CD8-positive, alpha-beta memory T cell (primary cell): ENCODE data around the gene C1orf35. TPM values are rescaled to one million over a fixed set of nuclear protein-coding genes. Genes with fewer than 3 reads are reported as not detected.

Experiments
- CTCF ChIA-PET: fragments of 350-600 bp; sonication (Branson Sonifier 250); formaldehyde crosslinking; loops from one replicate; lab custom pipeline; 2021; ENCODE audit warnings: antibody characterized with exemption; lab: Charles Lee
- POLR2A ChIA-PET: fragments of 350-600 bp; sonication (Branson Sonifier 250); formaldehyde crosslinking; loops from one replicate; lab custom pipeline; 2021; ENCODE audit warnings: antibody characterized with exemption; lab: Charles Lee
- DNase-seq, 5 donors: peaks; one replicate each; pipeline versions ENCODE4 v3.0.0 to v3.0.0-alpha.2; 2020 to 2022; ENCODE audit warnings: mixed read lengths in 1 of 5
- H3K27ac ChIP-seq: one replicate; pipeline ENCODE4 v1.7.0; 2013; ENCODE audit warnings: low read depth, mild to moderate bottlenecking, low read length, moderate library complexity
- H3K27me3 ChIP-seq: 2 replicates; pipeline ENCODE4 v1.7.0; 2013; ENCODE audit warnings: low read length, mild to moderate bottlenecking; ENCODE audit not compliant: insufficient read depth, poor library complexity, severe bottlenecking
- H3K36me3 ChIP-seq: 2 replicates; pipeline ENCODE4 v1.7.0; 2013; ENCODE audit warnings: mild to moderate bottlenecking, low read length, moderate library complexity; ENCODE audit not compliant: insufficient read depth
- H3K4me1 ChIP-seq: 2 replicates; pipeline ENCODE4 v1.7.0; 2013; ENCODE audit warnings: mild to moderate bottlenecking, low read length, moderate library complexity; ENCODE audit not compliant: insufficient read depth
- H3K4me3 ChIP-seq: 2 replicates; pipeline ENCODE4 v1.7.0; 2013; ENCODE audit warnings: mild to moderate bottlenecking, low read length
- H3K9me3 ChIP-seq: 2 replicates; pipeline ENCODE4 v1.7.0; 2013; ENCODE audit warnings: mild to moderate bottlenecking, low read length
- H3K27ac Mint-ChIP-seq, 8 donors: one replicate each; pipeline ENCODE4 v1.8.0; 2020 to 2021; ENCODE audit warnings: mixed read lengths in 8 of 8, mild to moderate bottlenecking in 6 of 8, inconsistent platforms in 3 of 8, moderate library complexity in 3 of 8
- H3K27me3 Mint-ChIP-seq, 2 donors: one replicate each; pipeline ENCODE4 v1.8.0; 2020 to 2021; ENCODE audit warnings: mixed read lengths in 2 of 2, mild to moderate bottlenecking in 1 of 2, moderate library complexity in 1 of 2
- H3K36me3 Mint-ChIP-seq, 3 donors: one replicate each; pipeline ENCODE4 v1.8.0; 2020 to 2021; ENCODE audit warnings: mixed read lengths in 3 of 3, inconsistent platforms in 1 of 3, mild to moderate bottlenecking in 1 of 3
- H3K4me1 Mint-ChIP-seq, 3 donors: one replicate each; pipeline ENCODE4 v1.8.0; 2020 to 2021; ENCODE audit warnings: mixed read lengths in 3 of 3, inconsistent platforms in 1 of 3, mild to moderate bottlenecking in 1 of 3
- H3K4me3 Mint-ChIP-seq, 7 donors: one replicate each; pipeline ENCODE4 v1.8.0; 2020 to 2021; ENCODE audit warnings: mixed read lengths in 7 of 7, mild to moderate bottlenecking in 6 of 7, moderate library complexity in 4 of 7, inconsistent platforms in 2 of 7
- H3K9me3 Mint-ChIP-seq, 5 donors: one replicate each; pipeline ENCODE4 v1.8.0; 2020 to 2022; ENCODE audit warnings: mixed read lengths in 5 of 5, mild to moderate bottlenecking in 3 of 5, moderate library complexity in 2 of 5, inconsistent platforms in 1 of 5
- polyA plus RNA-seq: library from polyadenylated mRNA; unstranded; fragments of 300-500 nt; fragmentation: Illumina TruSeq; gene quantifications from one replicate; pipeline ENCODE4 v1.2.3, GENCODE V29; 2021
- total RNA-seq, 2 experiments: library from RNA; stranded (reverse); gene quantifications; one replicate each; pipeline ENCODE4 v1.2.3, GENCODE V29; 2021

C1orf35 gene
- total and polyA plus RNA-seq, 3 experiments from 2014 or later = 21.4 to 29.2 (median 28.7) TPM

- Histone ChIP-seq H3K36me3 (peaks cover 19% of the 10 kb centered on the region), H3K4me3 (peak overlapping the region; percentile 30), H3K27ac (no peak overlapping the region), H3K27me3 (no peaks in the 10 kb centered on the region), H3K4me1 (peaks cover 79% of the 10 kb centered on the region), H3K9me3 (peaks cover 7% of the 10 kb centered on the region)
- Mint-ChIP-seq H3K4me1 (peaks cover 80 to 96% (median 88%) of the 10 kb centered on the region in 3 donors), H3K27me3 (peaks cover 0 to 3% of the 10 kb centered on the region in 2 donors), H3K4me3 (peak overlapping the region; percentile 78 to 96 (median 84)), H3K36me3 (peaks cover 4 to 59% (median 11%) of the 10 kb centered on the region in 3 donors), H3K9me3 (peaks cover 0 to 6% (median 3%) of the 10 kb centered on the region in 5 donors), H3K27ac (peak overlapping the region; percentile 83 to 99 (median 95))
- POLR2A ChIA-PET = interaction anchor here (0.8 to 0.9 kb wide), 2 partner anchors 9 to 12 kb away, joined by 3 read pairs; no protein-coding TSS in a partner anchor
- DNase-seq = peak in 1 of 5 donors; percentile 40
- CTCF ChIA-PET = interaction anchor here (1.7 kb wide), 1 partner anchor 20 kb away, joined by 3 read pairs; no protein-coding TSS in a partner anchor
Measured at GRCh38 chr1:228089519-228090380, 13.4 kb downstream of the C1orf35 start.

DNA sequence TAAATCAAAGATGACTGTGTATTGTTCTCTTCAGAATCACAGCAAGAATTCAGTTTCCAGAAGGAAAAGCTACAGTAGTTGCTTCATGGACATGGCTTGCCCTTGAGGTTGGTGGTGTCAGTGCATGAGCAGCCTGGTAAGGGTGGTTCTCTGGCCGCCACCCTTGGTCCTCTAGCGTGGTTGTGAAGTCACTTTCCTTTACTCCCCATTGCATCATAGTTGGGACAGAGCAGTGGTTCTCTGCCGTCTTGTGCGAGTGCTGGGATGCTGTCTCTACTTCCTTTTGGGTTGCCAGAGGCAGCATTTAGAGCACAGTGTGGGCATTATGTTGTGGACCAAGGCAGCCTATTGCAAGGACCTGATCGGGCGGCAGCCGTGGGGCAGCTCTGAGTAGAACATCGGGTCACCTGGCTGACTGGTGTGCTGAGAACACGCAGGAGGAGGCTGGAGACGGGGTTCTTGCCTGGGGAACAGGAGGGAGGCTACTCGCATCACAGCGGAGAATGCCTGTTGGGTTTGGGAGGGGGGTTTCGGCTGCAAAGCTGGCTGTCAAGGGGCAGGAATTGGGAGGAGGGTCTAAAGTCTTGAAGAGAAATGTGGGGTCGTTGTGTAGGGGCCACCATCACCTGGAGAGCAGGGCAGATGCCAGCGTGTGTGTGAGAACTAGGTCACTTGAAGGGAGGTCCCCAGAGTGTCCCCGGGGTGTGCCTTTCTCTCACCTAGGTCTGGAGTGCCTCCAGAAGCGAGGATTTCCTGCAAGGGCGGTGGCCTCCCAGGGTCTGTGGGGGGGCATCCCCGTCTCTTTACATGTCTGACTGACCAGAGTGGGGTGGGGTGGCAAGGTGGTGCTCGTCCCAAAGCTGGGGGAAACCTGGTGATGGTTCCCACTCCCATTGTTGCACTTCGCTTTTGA lies 14.3 kb downstream of the C1orf35 start:
- Histone ChIP-seq H3K27ac (no peak overlapping the region), H3K36me3 (peaks cover 19% of the 10 kb centered on the region), H3K9me3 (no peaks in the 10 kb centered on the region), H3K27me3 (no peaks in the 10 kb centered on the region), H3K4me1 (peaks cover 88% of the 10 kb centered on the region), H3K4me3 (peak overlapping the region; percentile 30)
- H3K4me3 Mint-ChIP-seq = peak overlapping the region; percentile 78 to 96 (median 84)
- ChIA-PET POLR2A (interaction anchor here (0.8 to 0.9 kb wide), 2 partner anchors 9 to 13 kb away, joined by 3 read pairs; no protein-coding TSS in a partner anchor), CTCF (interaction anchor here (1.7 kb wide), 1 partner anchor 21 kb away, joined by 3 read pairs; no protein-coding TSS in a partner anchor)
- no peaks in the 10 kb centered on the region for H3K9me3 Mint-ChIP-seq
- H3K36me3 Mint-ChIP-seq = peaks cover 0 to 60% (median 8%) of the 10 kb centered on the region in 3 donors
- peaks cover 0 to 3% of the 10 kb centered on the region in 2 donors for H3K27me3 Mint-ChIP-seq
- H3K27ac Mint-ChIP-seq = peak overlapping the region; percentile 83 to 99 (median 95)
- H3K4me1 Mint-ChIP-seq = peaks cover 88 to 96% (median 89%) of the 10 kb centered on the region in 3 donors
- DNase-seq = peak in 3 of 5 donors; percentile 35 to 50 (median 36)

GRCh38 chr1:228087771-228088251 lies 15.3 kb downstream of the C1orf35 start:
- DNase-seq = peak in 1 of 5 donors; percentile 25
- peak overlapping the region; percentile 17 for H3K4me3 ChIP-seq
- H3K4me1 Mint-ChIP-seq = peaks cover 89 to 96% (median 94%) of the 10 kb centered on the region in 3 donors
- H3K4me3 Mint-ChIP-seq = peak overlapping the region; percentile 73 to 98 (median 85)
- ChIA-PET POLR2A (no interaction called here), CTCF (no interaction called here)
- H3K4me1 ChIP-seq = peaks cover 88% of the 10 kb centered on the region
- H3K36me3 Mint-ChIP-seq = peaks cover 0 to 67% (median 8%) of the 10 kb centered on the region in 3 donors
- H3K9me3 ChIP-seq = no peaks in the 10 kb centered on the region
- no peaks in the 10 kb centered on the region for H3K9me3 Mint-ChIP-seq
- H3K27me3 Mint-ChIP-seq = peaks cover 0 to 3% of the 10 kb centered on the region in 2 donors
- no peak overlapping the region for H3K27ac ChIP-seq
- H3K27me3 ChIP-seq = no peaks in the 10 kb centered on the region
- peaks cover 21% of the 10 kb centered on the region for H3K36me3 ChIP-seq
- H3K27ac Mint-ChIP-seq = peak overlapping the region; percentile 90 to 99 (median 95)

DNA sequence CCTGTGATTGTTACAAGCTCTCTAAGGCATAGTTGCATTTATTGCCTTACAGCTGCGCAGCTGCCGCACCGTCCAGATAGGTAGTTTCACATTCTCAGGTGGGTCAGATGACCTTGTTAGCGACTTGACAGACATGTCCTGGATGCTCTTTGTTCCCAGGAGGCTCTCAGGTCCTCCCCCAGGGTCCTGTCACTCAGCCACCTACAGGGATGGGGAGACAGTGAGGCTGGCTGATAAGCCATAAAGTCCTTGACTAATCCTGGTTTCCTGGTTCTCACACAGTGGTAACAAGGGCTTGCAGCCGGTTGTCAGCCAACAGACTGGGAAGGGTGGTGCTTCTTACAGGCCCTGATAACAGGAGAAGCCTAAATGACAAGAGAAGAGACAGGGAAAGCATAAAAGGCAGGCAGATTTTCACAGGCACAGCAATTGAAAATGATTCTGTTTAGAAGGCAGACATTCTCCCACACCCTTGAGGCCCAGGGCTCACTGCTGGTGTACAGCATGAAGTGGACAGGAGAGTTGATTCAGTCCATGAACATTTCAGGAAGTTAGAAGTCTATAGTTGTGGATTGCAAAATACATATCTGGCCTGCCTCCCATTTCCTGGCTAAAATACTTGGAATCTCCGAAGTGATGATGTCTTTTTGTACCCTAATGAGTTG lies 17.7 kb downstream of the C1orf35 start:
- ChIA-PET POLR2A (interaction anchor here (1.1 kb wide), 1 partner anchor 18 kb away, joined by 4 read pairs; no protein-coding TSS in a partner anchor), CTCF (interaction anchor here (1.6 to 1.7 kb wide), 2 partner anchors 17 to 24 kb away, joined by 3 to 5 read pairs; no protein-coding TSS in a partner anchor)
- Histone ChIP-seq H3K27me3 (no peaks in the 10 kb centered on the region), H3K4me1 (peaks cover 76% of the 10 kb centered on the region), H3K4me3 (peak overlapping the region; percentile 94), H3K36me3 (peaks cover 14% of the 10 kb centered on the region), H3K9me3 (no peaks in the 10 kb centered on the region), H3K27ac (no peak overlapping the region)
- Mint-ChIP-seq H3K9me3 (no peaks in the 10 kb centered on the region), H3K36me3 (peaks cover 0 to 48% (median 8%) of the 10 kb centered on the region in 3 donors), H3K4me1 (peaks cover 71 to 80% (median 78%) of the 10 kb centered on the region in 3 donors), H3K4me3 (peak overlapping the region; percentile 94 to 98 (median 96)), H3K27ac (peak overlapping the region; percentile 92 to 99 (median 98)), H3K27me3 (peaks cover 0 to 3% of the 10 kb centered on the region in 2 donors)
- DNase-seq = no peak

DNA sequence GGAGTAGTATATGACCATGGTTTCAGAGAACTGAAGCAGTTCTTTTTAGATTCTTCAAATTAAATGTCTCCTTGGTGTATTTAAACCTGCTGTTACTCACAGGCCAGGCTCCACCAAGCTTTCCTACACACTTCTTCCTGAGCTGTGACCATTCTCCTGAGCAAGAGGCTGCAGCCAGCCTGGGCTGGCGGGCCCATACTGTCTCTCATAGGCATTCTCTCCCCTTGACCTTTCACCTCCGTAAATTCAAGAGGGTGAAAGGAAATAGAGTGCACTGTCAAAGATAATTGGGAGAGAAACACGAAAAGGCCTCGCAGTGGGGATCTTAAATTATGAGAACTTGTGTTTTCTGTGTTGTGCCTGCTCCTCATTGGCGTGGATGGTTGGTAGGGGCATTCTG lies 18.3 kb downstream of the C1orf35 start:
- H3K27me3 Mint-ChIP-seq = peaks cover 0 to 3% of the 10 kb centered on the region in 2 donors
- POLR2A ChIA-PET = no interaction called here
- H3K4me3 Mint-ChIP-seq = peak overlapping the region; percentile 94 to 98 (median 96)

GRCh38 chr1:228084325-228084724 lies 18.8 kb downstream of the C1orf35 start:
- H3K4me3 ChIP-seq = peak overlapping the region; percentile 94
- no peaks in the 10 kb centered on the region for H3K9me3 Mint-ChIP-seq

More for the DNA sequence above, 18.3 kb downstream of the C1orf35 start:
- Mint-ChIP-seq H3K4me1 (peaks cover 65 to 79% (median 72%) of the 10 kb centered on the region in 3 donors), H3K9me3 (no peaks in the 10 kb centered on the region), H3K27ac (peak overlapping the region; percentile 92 to 99 (median 98)), H3K36me3 (peaks cover 0 to 46% (median 8%) of the 10 kb centered on the region in 3 donors)
- peak overlapping the region; percentile 96 for H3K27ac ChIP-seq
- peaks cover 7% of the 10 kb centered on the region for H3K36me3 ChIP-seq
- peaks cover 70% of the 10 kb centered on the region for H3K4me1 ChIP-seq
- H3K4me3 ChIP-seq = peak overlapping the region; percentile 94
- H3K9me3 ChIP-seq = no peaks in the 10 kb centered on the region
- CTCF ChIA-PET = interaction anchor here (1.6 to 1.8 kb wide), 2 partner anchors 14 to 17 kb away, joined by 4 to 5 read pairs; no protein-coding TSS in a partner anchor
- no peak for DNase-seq
- no peaks in the 10 kb centered on the region for H3K27me3 ChIP-seq

More at GRCh38 chr1:228084325-228084724, 18.8 kb downstream of the C1orf35 start:
- peak overlapping the region; percentile 92 to 99 (median 98) for H3K27ac Mint-ChIP-seq
- peaks cover 62 to 76% (median 68%) of the 10 kb centered on the region in 3 donors for H3K4me1 Mint-ChIP-seq
- H3K27ac ChIP-seq = peak overlapping the region; percentile 96
- ChIA-PET CTCF (interaction anchor here (1.6 to 1.8 kb wide), 2 partner anchors 14 to 18 kb away, joined by 4 to 5 read pairs; no protein-coding TSS in a partner anchor), POLR2A (interaction anchor here (0.9 kb wide), 1 partner anchor 14 kb away, joined by 3 read pairs; no protein-coding TSS in a partner anchor)
- H3K9me3 ChIP-seq = no peaks in the 10 kb centered on the region
- H3K27me3 ChIP-seq = no peaks in the 10 kb centered on the region
- no peak for DNase-seq
- peaks cover 0 to 3% of the 10 kb centered on the region in 2 donors for H3K27me3 Mint-ChIP-seq
- peaks cover 65% of the 10 kb centered on the region for H3K4me1 ChIP-seq
- H3K4me3 Mint-ChIP-seq = peak overlapping the region; percentile 94 to 98 (median 96)
- H3K36me3 Mint-ChIP-seq = peaks cover 0 to 43% (median 8%) of the 10 kb centered on the region in 3 donors
- peaks cover 6% of the 10 kb centered on the region for H3K36me3 ChIP-seq
